Psoas muscle (tissue), 8 donors: Measurements from ENCODE around the gene FSTL4. TPM values are rescaled to one million over a fixed set of nuclear protein-coding genes. Genes with fewer than 3 reads are reported as not detected.

Experiments
- ATAC-seq, 4 donors: fragments of 200-7000 bp; cut with Tn5 transposase; one replicate each; pipeline ENCODE4 v1.9.1; 2020; ENCODE audit warnings: moderate library complexity in 3 of 4, mild to moderate bottlenecking in 2 of 4
- DNase-seq, 2 donors: peaks; one replicate each; pipeline ENCODE4 v3.0.0-alpha.2; 2020
- H3K27ac ChIP-seq: fragments of 200-600 bp; one replicate; pipeline ENCODE4 v1.8.0; 2022
- H3K27me3 ChIP-seq, 3 donors: fragments of 200-600 bp in 1 of 3; one replicate each; pipeline versions ENCODE4 v1.6.1 to v1.8.0; 2013 to 2022; ENCODE audit warnings: low read length in 2 of 3, mild to moderate bottlenecking in 2 of 3, moderate library complexity in 1 of 3; ENCODE audit not compliant: insufficient read depth in 3 of 3
- H3K36me3 ChIP-seq, 2 donors: fragments of 200-600 bp in 1 of 2; one replicate each; pipeline versions ENCODE4 v1.6.1 to v1.8.0; 2013 to 2022; ENCODE audit warnings: low read depth in 1 of 2, mild to moderate bottlenecking in 1 of 2, moderate library complexity in 1 of 2; ENCODE audit not compliant: insufficient read depth in 1 of 2
- H3K4me1 ChIP-seq: fragments of 200-600 bp; one replicate; pipeline ENCODE4 v1.8.0; 2022
- H3K4me3 ChIP-seq: fragments of 200-600 bp; one replicate; pipeline ENCODE4 v1.8.0; 2022; ENCODE audit warnings: mild to moderate bottlenecking
- H3K9me3 ChIP-seq: fragments of 200-600 bp; one replicate; pipeline ENCODE4 v1.8.0; 2022
- CTCF ChIP-seq: fragments of 200-600 bp; IDR thresholded peaks from one replicate; pipeline ENCODE4 v1.8.0; 2022; ENCODE audit warnings: antibody characterized with exemption
- WGBS, 3 donors: extraction: QIAGEN DNeasy Blood & Tissue Kit; methylation state at CpG; one replicate each; pipeline versions ENCODE4 v1.1.6 to v1.1.7; 2013; 5-methylcytosine and 5-hydroxymethylcytosine counted together
- intact Hi-C, 2 donors: fragments of 100-400 bp; cut with DNase I; formaldehyde crosslinking; loops; one replicate each; pipeline versions ENCODE4 v1.11.0 to v1.14.2; 2022
- polyA plus RNA-seq, 3 donors: library from polyadenylated mRNA; stranded (reverse); fragments of 200-250 nt; gene quantifications; one replicate each; pipeline ENCODE4 v1.2.3, GENCODE V29; 2013
- total RNA-seq, 4 donors: library from RNA; stranded (reverse); fragmentation: NEBNext Ultra II Directional in 2 of 4; extraction: Animal tissue kit (Norgen Biotek cat#: 25700) in 2 of 4; gene quantifications; one replicate each; pipeline versions ENCODE4 v1.2.1 to v1.2.4, GENCODE V29; 2021 to 2023
- donor health status: healthy with polysubstance abuse.
- donor health status: DM: no; HTN: no; CAD: no; lungs with moderate emphysema.
- donor health status: Bipolar disorder and iron deficiency.
- donor health status: healthy.
- donor health status: DM: yes; HTN: yes; CAD: no.
- donor health status: DM: no; HTN: no; CAD: no.
- donor health status: DM: no; HTN: no; CAD: no.
- donor health status: DM: yes; HTN: yes; CAD: no.

The FSTL4 gene
- total and polyA plus RNA-seq, 7 donors = 0.07 to 0.81 (median 0.24) TPM

- intact Hi-C loops = no loop called here
- 55 to 94% (median 81%) methylated on average over 1 of the region's 1 CpG for WGBS, 3 donors
- no peak overlapping the region for H3K4me3 ChIP-seq
- peak in 1 of 4 donors; percentile 27 for ATAC-seq
- peaks cover 3% of the 10 kb centered on the region for H3K9me3 ChIP-seq
- no peak for TF ChIP-seq CTCF
- no peaks in the 10 kb centered on the region for H3K4me1 ChIP-seq
- H3K27me3 ChIP-seq = no peaks in the 10 kb centered on the region
- no peak overlapping the region for H3K27ac ChIP-seq
- DNase-seq = no peak
- H3K36me3 ChIP-seq = no peaks in the 10 kb centered on the region
These were observed 235.4 kb downstream of the FSTL4 start for GRCh38 chr5:133376986-133377385.

GRCh38 chr5:133373121-133373870, 239.0 kb downstream of the FSTL4 start:
- no peak for TF ChIP-seq CTCF
- Histone ChIP-seq H3K4me1 (no peaks in the 10 kb centered on the region), H3K9me3 (peaks cover 3% of the 10 kb centered on the region), H3K27ac (no peak overlapping the region), H3K4me3 (no peak overlapping the region), H3K36me3 (no peaks in the 10 kb centered on the region), H3K27me3 (no peaks in the 10 kb centered on the region)
- DNase-seq (no peak), ATAC-seq (no peak)
- intact Hi-C loops = no loop called here
- 93 to 98% (median 96%) methylated on average over 5 of the region's 5 CpGs for WGBS, 3 donors

GRCh38 chr5:133372293-133372937, 239.9 kb downstream of the FSTL4 start:
- H3K27ac ChIP-seq = no peak overlapping the region
- no peaks in the 10 kb centered on the region for H3K27me3 ChIP-seq
- TF ChIP-seq CTCF = no peak
- no peaks in the 10 kb centered on the region for H3K9me3 ChIP-seq
- intact Hi-C loops = no loop called here
- 44 to 54% (median 48%) methylated on average over 7 of the region's 7 CpGs for WGBS, 3 donors
- H3K36me3 ChIP-seq = no peaks in the 10 kb centered on the region
- H3K4me3 ChIP-seq = no peak overlapping the region
- DNase-seq (no peak), ATAC-seq (no peak)
- no peaks in the 10 kb centered on the region for H3K4me1 ChIP-seq

- intact Hi-C loops = no loop called here
- H3K4me3 ChIP-seq = no peak overlapping the region
- 75 to 85% (median 80%) methylated on average over 15 of the region's 15 CpGs for WGBS, 3 donors
- no peak for ATAC-seq
- no peak for TF ChIP-seq CTCF
- H3K4me1 ChIP-seq = no peaks in the 10 kb centered on the region
- H3K36me3 ChIP-seq = no peaks in the 10 kb centered on the region
- no peak for DNase-seq
- H3K27ac ChIP-seq = no peak overlapping the region
- H3K9me3 ChIP-seq = no peaks in the 10 kb centered on the region
- no peaks in the 10 kb centered on the region for H3K27me3 ChIP-seq
These were observed 240.8 kb downstream of the FSTL4 start for GRCh38 chr5:133371371-133372155.
